HEK293 (cell line): ENCODE data around the gene KCNAB1.

ENCODE experiments used
- CTCF ChIA-PET: fragments of 350-600 bp; formaldehyde crosslinking; extraction: SDS; loops from one replicate; lab custom pipeline; 2021; ENCODE audit warnings: antibody characterized with exemption; lab: Yijun Ruan, JAX
- POLR2A ChIA-PET: fragments of 300-600 bp; formaldehyde crosslinking; extraction: SDS; loops from one replicate; lab custom pipeline; 2020; ENCODE audit warnings: antibody characterized with exemption, inconsistent platforms; lab: Yijun Ruan, JAX
- H3K27ac ChIP-seq: fragments of 200-500 bp; sonication (Bioruptor generic); 2 replicates; pipeline ENCODE4 v1.5.1; 2014; ENCODE audit warnings: low read depth, low read length, control low read depth, inconsistent platforms; ENCODE audit errors: extremely low read depth
- H3K36me3 ChIP-seq, 2 experiments: fragments of 200-500 bp in 1 of 2; sonication (Bioruptor generic) in 1 of 2; 1 replicate in 1 of 2; 2 replicates in 1 of 2; pipeline ENCODE4 v1.5.1; 2014 to 2017; ENCODE audit warnings: inconsistent platforms in 2 of 2, low read length in 2 of 2; ENCODE audit not compliant: control insufficient read depth in 2 of 2, insufficient read depth in 1 of 2
- H3K4me1 ChIP-seq: fragments of 200-500 bp; sonication (Bioruptor generic); 2 replicates; pipeline ENCODE4 v1.5.1; 2014; ENCODE audit warnings: mild to moderate bottlenecking, low read length, inconsistent platforms; ENCODE audit not compliant: control insufficient read depth, insufficient read depth
- H3K4me3 ChIP-seq: 2 replicates; pipeline ENCODE4 v1.5.1; 2011; ENCODE audit warnings: low read depth, mild to moderate bottlenecking, control low read depth, low read length, moderate library complexity
- H3K9me3 ChIP-seq: fragments of 200-500 bp; sonication (Bioruptor generic); 2 replicates; pipeline ENCODE4 v1.5.1; 2014; ENCODE audit warnings: low read depth, low read length, inconsistent platforms; ENCODE audit not compliant: control insufficient read depth, insufficient read depth
- KLF8 ChIP-seq: fragments of 450-650 bp; formaldehyde crosslinking; IDR thresholded peaks from 2 replicates; pipeline ENCODE4 v1.5.1; 2016; ENCODE audit warnings: missing biosample characterization, missing genetic modification characterization
- MEIS1 ChIP-seq: sonication (generic); formaldehyde crosslinking; IDR thresholded peaks from 2 replicates; pipeline ENCODE4 v1.8.1; 2022; ENCODE audit warnings: missing genetic modification reagents, mild to moderate bottlenecking, borderline replicate concordance
- OVOL3 ChIP-seq: fragments of 450-650 bp; formaldehyde crosslinking; IDR thresholded peaks from 2 replicates; pipeline ENCODE4 v1.5.1; 2016; ENCODE audit warnings: missing biosample characterization, missing genetic modification characterization
- SCRT2 ChIP-seq: fragments of 450-650 bp; formaldehyde crosslinking; IDR thresholded peaks from 2 replicates; pipeline ENCODE4 v1.5.1; 2016; ENCODE audit warnings: missing biosample characterization, missing genetic modification characterization
- TRIM28 ChIP-seq: IDR thresholded peaks from 2 replicates; pipeline ENCODE4 v1.6.1; 2011; ENCODE audit warnings: low read length, control low read depth, borderline replicate concordance
- YY1 ChIP-seq: fragments of 450-650 bp; formaldehyde crosslinking; IDR thresholded peaks from 2 replicates; pipeline ENCODE4 v1.5.1; 2018; ENCODE audit warnings: missing biosample characterization, missing genetic modification characterization
- ZFP41 ChIP-seq: fragments of 450-650 bp; formaldehyde crosslinking; IDR thresholded peaks from 2 replicates; pipeline ENCODE4 v1.5.1; 2016; ENCODE audit warnings: missing biosample characterization, missing genetic modification characterization, borderline replicate concordance
- ZNF121 ChIP-seq: fragments of 450-650 bp; formaldehyde crosslinking; IDR thresholded peaks from 2 replicates; pipeline ENCODE4 v1.5.1; 2016; ENCODE audit warnings: missing biosample characterization, missing genetic modification characterization
- ZNF274 ChIP-seq, 2 experiments: fragments of 200-500 bp in 1 of 2; fragments of 450-650 bp in 1 of 2; sonication (Bioruptor generic) in 1 of 2; formaldehyde crosslinking in 1 of 2; IDR thresholded peaks; 2 replicates each; pipeline versions ENCODE4 v1.5.1 to v1.6.1; 2014 to 2016; ENCODE audit warnings: borderline replicate concordance in 1 of 2, inconsistent platforms in 1 of 2, low read length in 1 of 2, missing biosample characterization in 1 of 2, missing genetic modification characterization in 1 of 2
- ZNF302 ChIP-seq: fragments of 450-650 bp; formaldehyde crosslinking; IDR thresholded peaks from 2 replicates; pipeline ENCODE4 v1.5.1; 2016; ENCODE audit warnings: missing biosample characterization, missing genetic modification characterization, low read depth
- ZNF335 ChIP-seq: fragments of 450-650 bp; formaldehyde crosslinking; conservative IDR thresholded peaks from 2 replicates; pipeline ENCODE4 v1.5.1; 2016; ENCODE audit warnings: missing biosample characterization, missing genetic modification characterization
- ZNF473 ChIP-seq: fragments of 450-650 bp; formaldehyde crosslinking; IDR thresholded peaks from 2 replicates; pipeline ENCODE4 v1.5.1; 2017; ENCODE audit warnings: missing biosample characterization, missing genetic modification characterization
- ZNF701 ChIP-seq: fragments of 450-650 bp; formaldehyde crosslinking; IDR thresholded peaks from 2 replicates; pipeline ENCODE4 v1.5.1; 2016; ENCODE audit warnings: missing biosample characterization, missing genetic modification characterization
- ZSCAN23 ChIP-seq: fragments of 450-650 bp; formaldehyde crosslinking; IDR thresholded peaks from 2 replicates; pipeline ENCODE4 v1.5.1; 2016; ENCODE audit warnings: missing biosample characterization, missing genetic modification characterization
- TF ChIP-seq, protein P1 (sequence below): fragments of 450-650 bp; formaldehyde crosslinking; IDR thresholded peaks from 2 replicates; pipeline ENCODE4 v1.5.1; 2016; ENCODE audit warnings: missing biosample characterization, missing genetic modification characterization, low read depth
- TF ChIP-seq, protein P2 (sequence below): fragments of 450-650 bp; IDR thresholded peaks from 2 replicates; pipeline ENCODE4 v1.5.1; 2018; ENCODE audit warnings: missing biosample characterization, missing genetic modification characterization
- TF ChIP-seq, protein P3 (sequence below): fragments of 450-650 bp; formaldehyde crosslinking; IDR thresholded peaks from 2 replicates; pipeline ENCODE4 v1.5.1; 2017; ENCODE audit warnings: missing biosample characterization, missing genetic modification characterization
- TF ChIP-seq, protein P4 (sequence below): IDR thresholded peaks from 2 replicates; pipeline ENCODE4 v1.6.1; 2011; ENCODE audit warnings: mild to moderate bottlenecking, low read depth, low read length, borderline replicate concordance

KCNAB1 gene

DNA sequence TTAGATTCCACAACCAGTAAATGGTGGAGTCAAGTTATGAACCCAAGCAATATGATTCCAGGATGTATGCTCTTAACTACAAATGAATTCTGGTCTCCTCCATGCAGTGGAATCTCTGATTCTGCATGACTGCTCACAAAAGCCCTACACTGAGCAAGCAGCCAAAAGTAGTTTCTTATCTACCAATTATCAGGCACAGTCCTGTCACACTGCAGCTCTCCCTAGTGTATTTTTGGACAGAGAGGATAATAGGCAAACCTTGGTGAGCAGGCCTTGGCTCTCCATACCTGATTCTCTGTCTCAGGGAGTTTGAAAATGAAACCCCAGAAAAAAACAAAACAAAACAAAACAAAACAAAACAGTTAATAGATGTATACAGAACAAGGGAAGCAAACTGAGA is 438.0 kb downstream of the KCNAB1 start:
- H3K36me3 ChIP-seq, result no peaks in the 10 kb centered on the region
- H3K4me3 ChIP-seq, result no peak overlapping the region
- ChIA-PET CTCF (interaction anchor here (1.2 kb wide), 1 partner anchor 115 kb away, joined by 4 read pairs; no protein-coding TSS in a partner anchor), POLR2A (no interaction called here)
- no peaks in the 10 kb centered on the region for H3K9me3 ChIP-seq
- TF ChIP-seq, protein P1, sequence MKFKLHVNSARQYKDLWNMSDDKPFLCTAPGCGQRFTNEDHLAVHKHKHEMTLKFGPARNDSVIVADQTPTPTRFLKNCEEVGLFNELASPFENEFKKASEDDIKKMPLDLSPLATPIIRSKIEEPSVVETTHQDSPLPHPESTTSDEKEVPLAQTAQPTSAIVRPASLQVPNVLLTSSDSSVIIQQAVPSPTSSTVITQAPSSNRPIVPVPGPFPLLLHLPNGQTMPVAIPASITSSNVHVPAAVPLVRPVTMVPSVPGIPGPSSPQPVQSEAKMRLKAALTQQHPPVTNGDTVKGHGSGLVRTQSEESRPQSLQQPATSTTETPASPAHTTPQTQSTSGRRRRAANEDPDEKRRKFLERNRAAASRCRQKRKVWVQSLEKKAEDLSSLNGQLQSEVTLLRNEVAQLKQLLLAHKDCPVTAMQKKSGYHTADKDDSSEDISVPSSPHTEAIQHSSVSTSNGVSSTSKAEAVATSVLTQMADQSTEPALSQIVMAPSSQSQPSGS (tag by site-specific recombination), result no peak
- no peak for TF ChIP-seq SCRT2 (tag by site-specific recombination)
- TF ChIP-seq, protein P2, sequence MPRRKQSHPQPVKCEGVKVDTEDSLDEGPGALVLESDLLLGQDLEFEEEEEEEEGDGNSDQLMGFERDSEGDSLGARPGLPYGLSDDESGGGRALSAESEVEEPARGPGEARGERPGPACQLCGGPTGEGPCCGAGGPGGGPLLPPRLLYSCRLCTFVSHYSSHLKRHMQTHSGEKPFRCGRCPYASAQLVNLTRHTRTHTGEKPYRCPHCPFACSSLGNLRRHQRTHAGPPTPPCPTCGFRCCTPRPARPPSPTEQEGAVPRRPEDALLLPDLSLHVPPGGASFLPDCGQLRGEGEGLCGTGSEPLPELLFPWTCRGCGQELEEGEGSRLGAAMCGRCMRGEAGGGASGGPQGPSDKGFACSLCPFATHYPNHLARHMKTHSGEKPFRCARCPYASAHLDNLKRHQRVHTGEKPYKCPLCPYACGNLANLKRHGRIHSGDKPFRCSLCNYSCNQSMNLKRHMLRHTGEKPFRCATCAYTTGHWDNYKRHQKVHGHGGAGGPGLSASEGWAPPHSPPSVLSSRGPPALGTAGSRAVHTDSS (tag by site-specific recombination), result no peak
- no peak for TF ChIP-seq ZNF473
- TF ChIP-seq OVOL3, result no peak
- TF ChIP-seq ZNF335 (tag by site-specific recombination), result no peak
- no peak for TF ChIP-seq ZFP41 (tag by site-specific recombination)
- H3K4me1 ChIP-seq, result no peaks in the 10 kb centered on the region
- no peak overlapping the region for H3K27ac ChIP-seq

DNA sequence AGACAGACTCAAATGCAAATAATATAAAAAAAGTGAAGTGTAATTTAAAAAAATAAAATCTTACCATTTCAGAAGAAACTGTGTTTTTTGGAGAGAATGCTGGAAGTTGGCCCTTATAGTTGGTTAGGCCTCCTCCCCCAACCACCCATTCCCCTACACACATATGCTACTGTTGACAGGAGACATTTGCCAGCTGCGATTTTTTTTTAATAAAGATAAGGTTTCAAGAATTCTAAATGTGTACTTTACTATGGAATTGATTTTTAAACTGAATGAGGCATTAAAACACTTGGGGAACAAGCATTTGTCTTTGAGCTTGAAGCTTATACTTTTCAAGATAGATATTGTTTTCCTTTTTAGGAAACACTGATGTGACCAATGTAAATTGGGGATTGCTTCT is 438.9 kb downstream of the KCNAB1 start:
- CTCF ChIA-PET, result interaction anchor here (0.7 kb wide), 1 partner anchor 115 kb away, joined by 3 read pairs; the partner anchor contains the start of gene TIPARP
- Histone ChIP-seq H3K36me3 (no peaks in the 10 kb centered on the region), H3K4me1 (no peaks in the 10 kb centered on the region), H3K4me3 (no peak overlapping the region), H3K27ac (no peak overlapping the region), H3K9me3 (no peaks in the 10 kb centered on the region)
- TF ChIP-seq TRIM28 (no peak), ZNF274 (IDR thresholded peaks at IDR 0.05; ENCODE audit: low read length) (no peak), ZNF274 (tag by site-specific recombination; IDR thresholded peaks at IDR 0.05; ENCODE audit: borderline replicate concordance) (no peak), ZNF302 (tag by site-specific recombination) (no peak), YY1 (tag by site-specific recombination) (no peak), ZNF701 (tag by site-specific recombination) (no peak), MEIS1 (CRISPR knock-in tag) (no peak), KLF8 (tag by site-specific recombination) (no peak), ZSCAN23 (tag by site-specific recombination) (no peak), ZNF121 (tag by site-specific recombination) (no peak)
- TF ChIP-seq, protein P3, sequence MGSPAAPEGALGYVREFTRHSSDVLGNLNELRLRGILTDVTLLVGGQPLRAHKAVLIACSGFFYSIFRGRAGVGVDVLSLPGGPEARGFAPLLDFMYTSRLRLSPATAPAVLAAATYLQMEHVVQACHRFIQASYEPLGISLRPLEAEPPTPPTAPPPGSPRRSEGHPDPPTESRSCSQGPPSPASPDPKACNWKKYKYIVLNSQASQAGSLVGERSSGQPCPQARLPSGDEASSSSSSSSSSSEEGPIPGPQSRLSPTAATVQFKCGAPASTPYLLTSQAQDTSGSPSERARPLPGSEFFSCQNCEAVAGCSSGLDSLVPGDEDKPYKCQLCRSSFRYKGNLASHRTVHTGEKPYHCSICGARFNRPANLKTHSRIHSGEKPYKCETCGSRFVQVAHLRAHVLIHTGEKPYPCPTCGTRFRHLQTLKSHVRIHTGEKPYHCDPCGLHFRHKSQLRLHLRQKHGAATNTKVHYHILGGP (tag by site-specific recombination), result no peak
- TF ChIP-seq, protein P4, sequence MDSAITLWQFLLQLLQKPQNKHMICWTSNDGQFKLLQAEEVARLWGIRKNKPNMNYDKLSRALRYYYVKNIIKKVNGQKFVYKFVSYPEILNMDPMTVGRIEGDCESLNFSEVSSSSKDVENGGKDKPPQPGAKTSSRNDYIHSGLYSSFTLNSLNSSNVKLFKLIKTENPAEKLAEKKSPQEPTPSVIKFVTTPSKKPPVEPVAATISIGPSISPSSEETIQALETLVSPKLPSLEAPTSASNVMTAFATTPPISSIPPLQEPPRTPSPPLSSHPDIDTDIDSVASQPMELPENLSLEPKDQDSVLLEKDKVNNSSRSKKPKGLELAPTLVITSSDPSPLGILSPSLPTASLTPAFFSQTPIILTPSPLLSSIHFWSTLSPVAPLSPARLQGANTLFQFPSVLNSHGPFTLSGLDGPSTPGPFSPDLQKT, result no peak
- POLR2A ChIA-PET, result no interaction called here
